Keratinocyte (primary cell): Measurements from ENCODE around the gene CALR3.

Source experiments
- EZH2 ChIP-seq: IDR thresholded peaks from one replicate; pipeline ENCODE4 v1.6.1; 2012; ENCODE audit warnings: inconsistent platforms, mild to moderate bottlenecking, low read length, moderate library complexity
- TF ChIP-seq, protein P1 (sequence below), 3 experiments: IDR thresholded peaks in 1 of 3; conservative IDR thresholded peaks in 1 of 3; optimal IDR thresholded peaks in 1 of 3; 2 replicates in 2 of 3; 3 replicates in 1 of 3; pipeline versions ENCODE3 to v1.5.1; 2011; ENCODE audit warnings: low read length in 3 of 3, mild to moderate bottlenecking in 3 of 3, moderate library complexity in 2 of 3, control low read depth in 1 of 3, inconsistent platforms in 1 of 3; ENCODE audit not compliant: insufficient read depth in 2 of 3; ENCODE audit errors: extremely low read depth in 1 of 3

DNA sequence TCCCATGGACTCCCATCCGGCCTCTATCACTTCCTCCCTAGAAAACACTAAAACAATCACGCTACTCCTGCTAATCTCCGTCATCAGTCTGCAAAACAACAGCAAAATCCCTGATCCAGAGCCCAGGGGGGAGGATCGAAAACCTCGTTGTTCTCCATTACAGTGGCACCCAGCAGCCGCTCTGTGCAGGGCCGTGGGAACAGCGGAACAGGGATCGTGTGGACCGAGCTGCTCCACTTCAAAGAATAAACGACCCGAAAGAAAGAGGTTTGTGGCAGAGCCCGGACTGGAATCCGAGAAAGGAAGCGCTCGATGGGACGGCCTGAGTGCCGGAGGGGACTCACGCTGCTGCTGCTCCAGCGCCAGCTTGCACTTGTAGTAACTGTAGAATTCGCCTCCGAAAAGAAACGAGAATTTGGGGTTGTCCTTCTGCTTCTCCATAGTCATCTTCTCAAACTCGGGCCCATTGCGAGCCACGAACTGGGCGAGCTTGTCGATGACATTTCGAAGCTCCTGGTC, 45.6 kb upstream of the CALR3 start:
- TF ChIP-seq EZH2 = no peak
- TF ChIP-seq, protein P1, sequence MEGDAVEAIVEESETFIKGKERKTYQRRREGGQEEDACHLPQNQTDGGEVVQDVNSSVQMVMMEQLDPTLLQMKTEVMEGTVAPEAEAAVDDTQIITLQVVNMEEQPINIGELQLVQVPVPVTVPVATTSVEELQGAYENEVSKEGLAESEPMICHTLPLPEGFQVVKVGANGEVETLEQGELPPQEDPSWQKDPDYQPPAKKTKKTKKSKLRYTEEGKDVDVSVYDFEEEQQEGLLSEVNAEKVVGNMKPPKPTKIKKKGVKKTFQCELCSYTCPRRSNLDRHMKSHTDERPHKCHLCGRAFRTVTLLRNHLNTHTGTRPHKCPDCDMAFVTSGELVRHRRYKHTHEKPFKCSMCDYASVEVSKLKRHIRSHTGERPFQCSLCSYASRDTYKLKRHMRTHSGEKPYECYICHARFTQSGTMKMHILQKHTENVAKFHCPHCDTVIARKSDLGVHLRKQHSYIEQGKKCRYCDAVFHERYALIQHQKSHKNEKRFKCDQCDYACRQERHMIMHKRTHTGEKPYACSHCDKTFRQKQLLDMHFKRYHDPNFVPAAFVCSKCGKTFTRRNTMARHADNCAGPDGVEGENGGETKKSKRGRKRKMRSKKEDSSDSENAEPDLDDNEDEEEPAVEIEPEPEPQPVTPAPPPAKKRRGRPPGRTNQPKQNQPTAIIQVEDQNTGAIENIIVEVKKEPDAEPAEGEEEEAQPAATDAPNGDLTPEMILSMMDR (optimal IDR thresholded peaks at IDR 0.05 in 1 of 3, IDR thresholded peaks at IDR 0.05 in 1 of 3, conservative IDR thresholded peaks at IDR 0.05 in 1 of 3; ENCODE audit: extremely low read depth in 1 of 3, insufficient read depth in 2 of 3, low read length in 3 of 3) = no peak
